ENCODE measurements around the gene SLC24A4.

Gene SLC24A4

DNA sequence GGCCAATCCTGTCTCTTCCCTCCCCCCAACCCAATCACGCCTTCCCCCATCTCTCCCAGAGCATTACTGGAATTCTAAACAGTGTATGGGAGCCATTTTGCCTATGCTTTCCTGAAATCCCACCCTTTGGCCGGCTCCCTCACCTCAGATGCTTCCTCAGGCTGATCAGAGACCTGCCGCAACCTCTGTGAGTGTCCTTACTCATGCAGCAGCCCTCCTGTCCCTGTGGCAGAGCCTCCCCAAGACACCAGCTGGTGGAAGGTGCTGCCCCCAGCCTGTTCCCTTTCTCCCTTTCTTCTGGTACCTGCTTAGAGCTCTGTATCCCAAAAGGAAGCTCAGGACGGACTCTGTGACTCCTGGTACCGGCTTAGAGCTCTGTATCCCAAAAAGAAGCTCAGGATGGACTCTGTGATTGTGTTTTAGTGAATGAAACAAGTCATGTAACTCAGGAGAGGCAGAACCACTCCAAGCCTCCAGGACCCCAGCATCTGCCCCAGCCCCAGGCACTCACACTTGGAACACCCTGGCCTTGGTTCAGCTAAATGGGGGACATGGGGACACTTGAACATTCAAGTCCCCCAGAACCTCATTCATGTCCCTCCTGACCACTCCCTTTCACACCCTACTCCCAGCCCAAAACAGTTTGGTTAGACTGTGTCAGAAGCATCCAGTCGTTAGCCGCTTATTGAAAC lies 161.3 kb downstream of the SLC24A4 start:
- DNase-seq = no peak

DNA sequence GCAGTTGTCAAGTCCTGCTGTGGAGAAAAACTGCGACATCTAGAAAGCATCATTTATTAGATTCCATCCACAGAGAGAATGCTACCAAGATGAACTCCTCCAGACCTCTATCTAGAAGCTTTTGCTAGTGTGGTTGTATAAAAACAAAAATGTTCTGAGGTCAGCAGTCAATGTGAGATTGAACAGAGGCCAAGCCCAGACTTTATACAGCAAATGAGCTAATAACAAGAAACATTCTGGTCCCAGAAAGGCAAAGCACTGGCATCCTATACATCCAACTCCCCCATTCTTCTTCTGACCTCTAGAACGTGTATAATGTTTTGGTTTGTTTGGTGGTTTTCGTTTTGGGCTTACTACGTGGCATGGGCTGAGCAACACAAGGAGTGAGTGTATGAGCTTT lies 163.9 kb downstream of the SLC24A4 start:
- DNase-seq = no peak

DNA sequence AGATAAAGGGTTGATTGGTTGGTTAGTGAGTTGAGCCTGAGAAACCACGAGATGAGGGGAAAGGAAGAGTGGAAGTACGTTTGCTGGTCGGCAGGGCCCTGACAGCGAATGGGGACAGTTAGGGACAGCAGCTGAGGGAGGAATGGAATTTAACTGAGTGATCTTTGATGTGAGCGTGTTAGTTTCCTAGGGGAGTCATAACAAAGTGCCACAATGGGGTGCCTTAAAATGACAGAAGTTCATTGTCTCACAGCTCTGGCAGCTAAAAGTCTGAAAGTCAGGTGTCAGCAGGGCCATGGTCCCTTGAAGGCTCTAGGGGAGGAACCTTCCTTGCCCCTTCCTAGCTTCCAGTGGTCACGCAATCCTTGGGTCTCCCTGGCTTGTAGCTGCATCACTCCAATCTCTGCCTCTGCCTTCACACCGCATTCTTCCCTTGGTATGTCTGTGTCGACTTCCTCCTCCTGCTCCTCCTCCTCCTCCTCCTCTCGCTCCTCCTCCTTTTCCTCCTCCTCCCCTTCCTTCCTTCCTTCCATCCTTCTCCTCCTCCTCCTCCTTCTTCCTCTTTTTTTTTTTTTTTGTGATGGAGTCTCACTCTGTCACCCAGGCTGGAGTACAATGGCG lies 164.7 kb downstream of the SLC24A4 start:
- DNase-seq = no peak

DNA sequence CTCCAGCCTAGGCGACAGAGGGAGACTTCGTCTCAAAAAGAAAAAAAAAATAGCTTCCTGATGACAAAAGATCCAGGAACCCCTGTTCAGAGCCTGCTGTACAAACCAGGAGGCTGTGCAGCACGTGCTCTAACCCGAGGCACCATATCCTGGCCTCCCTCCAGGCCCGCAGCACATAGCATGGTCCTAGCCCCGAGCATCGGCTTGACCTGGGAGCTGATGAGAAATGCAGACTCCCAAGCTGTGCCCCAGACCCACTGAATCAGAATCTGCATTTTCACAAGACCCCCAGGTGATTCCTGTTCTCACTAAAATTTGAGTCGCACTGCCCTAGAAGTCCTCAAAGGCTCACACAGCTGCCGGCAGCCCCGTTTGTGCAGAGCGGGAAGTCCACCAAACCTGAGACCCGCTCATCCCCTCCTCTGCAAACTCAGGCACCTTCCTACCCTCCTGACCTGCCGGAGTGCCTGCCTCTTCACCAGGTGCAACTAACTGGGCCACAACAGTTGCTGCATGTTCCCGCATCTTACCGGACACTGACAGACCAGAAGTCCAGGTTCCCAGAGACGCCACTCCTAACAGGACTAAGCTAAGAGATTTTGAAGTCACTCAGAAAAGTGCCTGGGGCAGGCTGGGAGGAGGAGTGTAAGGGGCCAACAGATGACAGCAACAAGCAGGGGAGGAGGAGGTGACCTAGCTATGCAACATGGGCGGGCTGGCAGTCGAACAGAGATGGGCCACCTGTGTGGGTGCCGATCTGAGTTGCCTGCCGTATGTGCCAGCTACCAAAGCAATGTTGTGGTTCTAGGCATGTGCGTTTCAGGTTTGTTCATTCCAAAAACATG lies 166.7 kb downstream of the SLC24A4 start:
- no peak for DNase-seq

DNA sequence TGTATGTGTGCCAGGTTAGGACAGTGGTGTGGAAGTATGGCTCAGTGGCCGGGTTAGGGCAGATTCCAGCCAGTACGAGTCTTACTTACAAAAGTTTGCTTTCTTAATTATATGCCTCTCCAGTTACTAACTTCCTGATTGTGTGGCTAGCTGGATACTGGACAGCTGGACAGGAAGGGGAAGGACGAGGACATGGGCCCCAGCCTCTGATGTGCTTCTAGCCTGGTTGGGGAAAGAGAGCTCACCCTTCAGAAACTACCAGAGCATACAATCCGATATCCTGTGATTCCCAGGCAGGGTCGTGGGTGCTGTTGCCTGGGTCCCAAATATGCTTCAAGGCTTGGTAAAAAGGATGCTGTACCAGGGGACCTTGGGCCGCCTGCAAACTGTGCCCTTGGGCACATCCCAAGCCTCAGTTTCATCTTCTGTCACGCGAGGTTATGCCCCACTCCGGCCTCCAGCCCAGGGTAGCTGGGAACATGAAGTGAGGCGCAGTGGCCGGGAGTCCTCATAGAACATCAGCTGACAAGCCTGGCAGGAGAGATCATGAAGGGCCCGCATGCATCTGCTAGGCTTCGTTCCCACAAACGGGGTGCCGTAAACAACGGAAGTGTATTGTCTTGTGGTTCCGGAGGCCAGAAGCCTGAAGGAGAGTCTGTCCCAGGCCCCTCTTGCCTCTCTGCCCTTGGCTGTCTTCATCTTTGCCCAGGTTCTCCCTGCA lies 167.4 kb downstream of the SLC24A4 start:
- DNase-seq = no peak

DNA sequence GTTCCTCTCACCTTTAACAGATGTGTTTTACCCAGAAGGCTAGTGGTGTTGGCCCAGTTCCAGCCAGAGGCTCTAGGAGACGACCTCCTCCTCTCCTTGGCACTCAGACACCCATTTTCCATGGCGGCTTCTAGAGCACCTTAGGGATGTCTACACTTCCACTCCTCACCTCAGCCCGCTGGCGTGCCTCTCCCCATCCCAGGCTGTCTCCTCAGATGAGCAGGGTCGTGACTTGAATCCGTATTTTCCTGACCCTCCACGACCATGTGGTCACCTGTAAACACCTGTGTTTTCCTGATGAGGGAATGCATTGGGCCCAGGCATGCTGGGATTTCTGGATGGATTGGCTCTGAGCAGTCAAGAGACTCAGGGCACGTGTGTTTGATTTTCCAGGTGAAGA lies 168.8 kb downstream of the SLC24A4 start:
- no peak for DNase-seq

DNA sequence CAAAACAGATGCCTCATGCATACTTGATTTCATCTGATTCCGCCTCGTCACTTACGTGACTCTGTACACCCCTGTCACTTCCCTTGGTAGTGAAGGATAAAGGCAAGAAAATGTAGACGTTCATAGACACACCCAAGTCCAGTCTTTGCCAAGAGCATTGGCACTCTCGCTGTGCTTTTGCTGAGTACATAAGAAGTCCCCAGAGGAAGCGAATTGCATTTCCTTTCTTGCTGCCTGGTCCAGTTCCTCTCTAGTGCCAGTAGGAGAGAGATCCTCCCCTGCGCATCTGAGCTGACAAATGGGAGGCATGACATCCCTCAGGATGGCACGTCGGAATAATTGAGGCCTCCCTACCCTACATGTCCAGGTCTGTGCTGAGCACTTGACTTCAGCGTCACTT lies 169.3 kb downstream of the SLC24A4 start:
- no peak for DNase-seq

DNA sequence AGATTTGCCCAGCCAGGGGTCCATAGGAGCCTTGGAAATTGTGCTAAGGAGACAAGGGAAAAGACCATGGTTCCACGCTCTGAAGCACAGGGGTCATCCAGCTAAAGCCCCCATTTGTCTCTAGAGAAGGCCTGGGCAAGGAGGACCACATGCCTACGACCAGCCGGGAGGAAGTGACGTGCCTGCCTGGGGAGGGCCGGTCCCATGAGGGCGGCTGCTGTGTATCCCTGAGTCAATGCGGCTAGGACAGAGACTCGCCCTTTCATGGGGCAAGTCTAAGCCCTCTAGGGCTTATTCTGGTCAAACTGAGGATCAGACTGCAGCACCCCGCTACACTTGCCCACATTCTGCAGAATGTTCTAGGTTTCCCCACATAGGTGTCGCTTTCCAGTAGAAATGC lies 170.1 kb downstream of the SLC24A4 start:
- no peak for DNase-seq

DNA sequence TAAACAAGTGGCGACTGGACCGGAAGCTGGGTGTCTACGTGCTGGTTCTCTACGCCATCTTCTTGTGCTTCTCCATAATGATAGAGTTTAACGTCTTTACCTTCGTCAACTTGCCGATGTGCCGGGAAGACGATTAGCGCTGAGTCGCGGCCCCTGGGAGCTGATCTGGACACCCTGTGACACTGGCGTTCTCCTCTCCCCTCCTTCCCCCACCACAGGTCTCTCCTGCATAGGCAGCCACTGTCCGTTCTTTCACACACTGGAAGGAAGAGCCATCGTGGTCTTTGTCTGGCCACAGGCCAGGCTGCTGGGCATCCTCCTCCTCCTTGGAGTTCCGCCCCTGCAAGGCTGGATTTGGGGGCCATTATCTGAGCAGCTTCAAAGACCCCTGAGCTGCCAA lies 170.5 kb downstream of the SLC24A4 start:
- DNase-seq = no peak

DNA sequence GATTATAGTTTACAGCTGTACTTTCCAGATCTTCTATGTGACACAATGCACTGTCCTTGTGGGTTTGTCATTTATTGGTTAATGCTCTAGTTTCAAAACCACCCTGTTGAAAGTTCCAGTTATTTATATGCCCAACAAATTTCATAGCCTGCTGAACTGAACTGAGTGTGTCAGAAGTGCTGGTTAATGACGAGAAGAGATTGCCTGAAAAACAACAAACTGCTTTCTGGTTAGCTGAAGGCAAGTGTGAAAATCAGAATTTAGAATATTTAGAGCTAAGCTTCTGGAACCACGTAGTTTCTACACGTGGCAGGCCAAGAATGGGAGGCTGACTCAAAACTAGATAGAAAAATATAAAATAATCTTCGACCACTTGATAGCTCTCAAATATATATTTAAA lies 171.5 kb downstream of the SLC24A4 start:
- no peak for DNase-seq

DNA sequence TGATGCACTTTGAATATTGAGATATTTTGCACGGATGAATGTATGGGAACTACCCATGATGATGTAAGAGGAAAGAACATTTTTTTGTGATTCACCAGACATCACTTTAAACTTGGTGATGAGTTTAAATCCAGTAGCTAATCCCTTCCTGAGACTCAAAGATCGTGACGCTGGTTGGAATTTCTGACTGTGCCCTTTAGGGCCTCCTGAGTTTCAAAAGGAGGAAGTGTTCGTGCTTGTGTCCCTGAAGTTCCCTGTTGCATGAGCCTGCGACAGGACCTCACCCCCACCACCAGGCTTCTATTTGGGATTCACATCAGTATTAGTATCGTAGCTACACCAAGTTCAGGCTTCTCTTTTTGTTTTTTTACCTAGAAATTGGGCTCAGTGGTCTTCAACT lies 172.1 kb downstream of the SLC24A4 start:
- no peak for DNase-seq

DNA sequence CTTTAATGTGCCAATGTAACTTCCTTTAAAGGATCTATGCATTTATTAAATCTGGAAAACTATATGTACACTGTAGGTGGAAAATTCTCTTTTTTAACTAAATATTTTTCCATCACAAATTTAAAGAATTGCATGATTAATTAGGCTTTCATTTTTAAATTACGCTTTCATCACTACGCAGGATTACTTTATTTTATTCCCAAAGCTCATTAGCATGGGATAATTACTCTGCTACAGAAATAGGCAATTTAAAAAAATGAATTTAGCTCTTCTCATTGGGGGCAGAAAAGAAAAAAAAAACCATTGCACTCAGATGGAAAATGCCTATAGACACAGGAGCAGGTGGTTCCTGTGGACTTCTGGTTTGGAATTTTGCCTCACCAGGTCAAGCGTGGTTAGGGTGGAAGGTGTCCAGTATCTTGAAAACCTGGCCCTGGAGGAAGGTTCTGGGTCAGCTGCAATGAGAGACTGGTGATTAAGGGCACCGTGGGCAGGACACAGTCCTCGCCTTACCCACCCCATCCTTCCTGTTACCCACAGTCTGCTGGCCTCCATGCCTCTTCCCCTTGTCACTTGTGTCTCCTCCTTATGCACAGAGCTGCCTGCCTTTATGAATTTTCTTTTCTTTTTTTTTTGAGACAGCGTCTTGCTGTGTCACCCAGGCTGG lies 173.4 kb downstream of the SLC24A4 start:
- DNase-seq = no peak

DNA sequence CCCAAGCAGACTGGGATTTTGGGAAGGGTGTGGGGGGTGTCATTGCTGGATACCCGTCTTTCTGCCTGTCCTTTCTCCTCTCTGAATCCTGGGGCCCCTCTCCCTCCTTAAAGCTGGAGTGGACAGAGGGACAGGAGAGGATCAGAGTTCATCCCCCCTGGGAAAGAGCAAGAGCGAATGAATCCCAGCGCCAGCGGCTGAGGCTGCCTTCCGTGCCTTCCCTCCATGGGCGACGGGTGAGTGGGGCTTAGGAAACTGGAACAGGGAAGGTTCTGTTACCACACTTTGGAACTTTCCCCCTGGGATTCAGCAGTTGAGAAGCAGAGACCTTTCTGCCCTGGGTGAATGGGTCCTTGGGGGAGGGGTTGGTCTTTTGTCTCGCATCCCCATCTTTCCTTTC lies 174.4 kb downstream of the SLC24A4 start:
- DNase-seq = no peak

DNA sequence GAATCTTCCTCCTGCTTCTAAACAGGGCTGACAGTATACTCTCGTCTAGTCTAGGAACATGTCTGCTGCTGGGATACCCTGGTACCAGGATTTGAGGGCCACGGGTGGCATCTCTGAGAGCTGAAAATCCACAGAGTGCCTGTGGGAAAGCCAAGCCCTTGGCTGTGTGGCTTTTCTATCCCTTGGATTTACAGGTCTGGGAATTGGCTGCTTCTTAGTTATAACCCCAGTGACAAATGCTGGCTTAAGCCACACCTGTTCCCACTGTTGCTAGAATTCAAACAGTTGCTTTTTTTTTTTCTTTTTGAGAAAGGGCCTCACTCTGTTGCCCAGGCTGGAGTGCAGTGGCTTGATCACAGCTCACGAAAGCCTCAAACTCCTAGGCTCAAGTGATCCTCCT lies 176.3 kb downstream of the SLC24A4 start:
- DNase-seq = no peak

DNA sequence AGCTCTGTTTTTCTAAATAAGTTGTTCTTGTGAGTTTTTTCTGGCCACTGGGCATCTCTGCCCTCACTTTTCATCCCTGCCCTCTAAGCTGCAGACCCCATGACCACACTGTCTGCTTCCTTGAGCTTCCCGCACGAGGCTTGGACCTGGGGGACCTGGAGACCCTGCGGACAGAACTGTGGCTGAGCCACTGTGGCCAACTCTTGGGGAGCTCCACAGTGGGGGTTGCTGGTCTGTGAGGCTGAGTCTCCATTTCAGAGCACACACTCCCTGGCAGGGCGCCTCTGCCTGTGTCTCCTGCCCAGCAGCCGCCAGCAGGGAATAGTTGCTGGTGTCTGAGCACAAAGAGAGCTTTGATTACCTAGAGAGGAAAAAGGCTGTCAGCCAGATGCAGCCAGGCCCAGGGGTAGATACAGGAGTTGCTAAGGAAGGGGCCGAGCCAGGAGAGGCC lies 177.6 kb downstream of the SLC24A4 start:
- DNase-seq = no peak

DNA sequence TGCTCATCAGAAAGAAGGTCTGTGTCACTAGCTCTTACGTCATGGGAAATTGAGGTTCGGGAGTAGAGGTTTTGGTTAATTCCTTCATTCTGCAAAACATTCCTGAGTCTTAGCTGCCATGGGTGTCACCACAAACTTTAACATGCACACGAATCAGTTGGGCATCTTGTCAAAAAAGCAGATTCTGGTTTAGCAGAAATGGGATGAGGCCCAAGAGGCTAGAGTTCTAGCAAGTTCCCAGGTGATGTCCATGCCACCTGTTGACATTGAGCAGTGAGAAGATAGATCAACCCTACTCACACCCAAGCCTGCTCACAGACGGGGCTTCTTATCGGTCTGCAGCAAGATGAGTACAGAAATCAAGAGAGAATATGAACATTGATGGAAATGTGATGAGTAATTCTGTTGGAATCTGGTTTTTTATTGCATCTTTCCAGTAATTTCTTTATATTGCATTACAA lies 179.0 kb downstream of the SLC24A4 start:
- DNase-seq = no peak

DNA sequence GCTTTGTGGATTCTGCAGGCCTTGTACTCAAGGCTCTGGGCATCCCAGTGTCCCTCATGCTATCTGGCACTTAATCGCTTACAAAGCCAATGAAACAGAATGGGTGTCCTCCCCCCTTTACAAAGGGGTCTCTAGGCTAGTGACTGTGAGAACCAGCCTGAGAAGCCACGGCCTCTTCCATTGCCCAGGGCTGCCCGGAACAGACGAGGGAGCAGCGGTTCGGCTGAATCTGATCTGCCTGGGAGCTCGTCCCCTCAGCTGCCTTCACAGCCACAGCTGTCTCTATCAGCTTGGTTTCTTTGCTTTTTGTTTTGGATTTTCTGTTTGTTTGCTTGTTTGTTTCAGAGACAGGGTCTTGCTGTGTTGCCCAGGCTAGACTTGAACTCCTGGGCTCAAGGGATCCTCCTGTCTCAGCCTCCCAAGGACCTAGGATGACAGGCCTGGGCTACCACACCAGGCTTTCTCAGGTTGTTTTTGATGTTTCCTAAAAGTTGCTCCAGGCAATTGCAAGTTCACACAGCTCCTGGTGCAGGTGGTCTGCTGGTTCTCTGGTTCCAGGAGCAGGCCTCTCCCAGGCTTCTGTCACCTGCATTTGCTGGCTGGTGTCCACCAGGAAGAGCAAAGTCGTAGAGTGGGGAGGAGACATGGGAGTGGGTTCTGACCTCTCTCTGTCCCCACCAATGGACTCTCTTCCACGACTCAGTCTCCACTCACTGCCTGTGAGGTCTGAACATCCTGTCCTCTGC lies 179.7 kb downstream of the SLC24A4 start:
- DNase-seq = no peak

DNA sequence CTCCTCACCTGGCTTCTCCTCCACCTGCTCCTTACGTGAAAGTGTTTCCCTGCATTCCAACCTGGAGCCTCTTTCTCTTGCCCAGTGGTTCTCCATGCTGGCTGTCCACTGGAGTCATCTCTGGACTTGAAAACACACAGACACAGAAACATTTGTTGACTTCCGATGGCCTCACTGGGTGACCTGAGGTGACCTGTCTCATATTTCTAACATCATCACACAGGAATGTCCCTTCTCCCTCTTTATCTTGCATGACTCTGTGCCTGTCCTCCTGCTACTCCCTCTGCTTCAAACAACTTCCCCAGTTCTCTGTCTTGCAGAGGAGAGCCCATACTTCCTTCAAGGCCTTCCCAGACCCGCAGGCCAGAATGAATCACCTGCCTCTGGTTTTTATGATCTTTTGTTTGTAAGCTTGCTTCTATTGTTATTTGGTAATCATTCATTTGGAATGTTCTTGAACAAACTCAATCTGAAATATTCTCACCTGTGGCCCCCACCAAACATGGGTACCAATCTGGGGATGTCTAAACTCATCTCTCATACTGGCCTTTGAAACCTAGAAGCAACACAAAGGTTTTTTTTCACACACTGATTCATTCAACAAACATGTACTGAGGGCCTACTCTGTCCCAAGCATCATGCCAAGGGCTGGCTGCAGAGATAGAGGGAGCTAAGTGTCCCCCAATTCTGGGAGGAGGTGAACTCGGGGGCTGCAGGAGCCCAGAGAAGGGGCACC lies 181.0 kb downstream of the SLC24A4 start:
- DNase-seq = no peak

DNA sequence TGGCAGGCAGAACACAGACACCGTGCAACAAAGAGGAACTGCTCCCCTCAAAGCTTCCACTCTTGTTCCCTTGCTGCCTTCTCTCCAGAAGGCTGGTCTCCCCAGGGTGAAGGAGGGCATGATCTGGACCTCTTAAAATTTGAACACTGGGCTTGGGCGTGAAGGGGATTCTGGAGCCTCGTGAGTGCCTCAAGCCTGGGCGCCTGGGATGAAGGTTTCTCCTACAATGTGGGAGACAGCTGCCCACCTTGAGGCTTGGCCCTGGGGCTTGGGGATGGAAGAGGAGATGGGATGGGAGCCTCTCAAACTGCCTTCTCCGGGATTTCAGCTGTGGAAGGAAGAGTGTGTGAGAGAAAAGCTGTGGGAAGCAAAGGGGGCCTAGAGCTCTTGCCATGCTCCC lies 182.9 kb downstream of the SLC24A4 start:
- DNase-seq = no peak

DNA sequence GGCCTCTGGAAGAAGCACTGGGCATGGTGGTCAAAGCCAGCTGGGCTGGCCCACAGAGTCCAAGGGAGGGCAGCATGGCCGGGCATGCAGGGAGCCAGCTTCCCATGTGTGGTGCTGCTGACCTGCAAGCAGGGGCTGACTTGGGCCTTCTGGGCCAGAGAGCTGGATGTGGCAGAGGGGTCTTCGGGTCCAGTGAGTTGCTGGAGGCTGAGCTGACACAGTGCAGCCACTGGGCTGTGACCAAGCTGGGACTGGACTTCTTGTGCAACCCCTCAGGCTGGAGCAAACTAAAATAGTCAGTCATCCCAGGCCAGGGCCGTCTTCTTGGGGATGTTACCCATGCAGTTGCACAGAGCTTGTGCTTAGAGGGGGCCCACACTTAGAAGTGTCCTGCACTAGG lies 183.3 kb downstream of the SLC24A4 start:
- DNase-seq = no peak

DNA sequence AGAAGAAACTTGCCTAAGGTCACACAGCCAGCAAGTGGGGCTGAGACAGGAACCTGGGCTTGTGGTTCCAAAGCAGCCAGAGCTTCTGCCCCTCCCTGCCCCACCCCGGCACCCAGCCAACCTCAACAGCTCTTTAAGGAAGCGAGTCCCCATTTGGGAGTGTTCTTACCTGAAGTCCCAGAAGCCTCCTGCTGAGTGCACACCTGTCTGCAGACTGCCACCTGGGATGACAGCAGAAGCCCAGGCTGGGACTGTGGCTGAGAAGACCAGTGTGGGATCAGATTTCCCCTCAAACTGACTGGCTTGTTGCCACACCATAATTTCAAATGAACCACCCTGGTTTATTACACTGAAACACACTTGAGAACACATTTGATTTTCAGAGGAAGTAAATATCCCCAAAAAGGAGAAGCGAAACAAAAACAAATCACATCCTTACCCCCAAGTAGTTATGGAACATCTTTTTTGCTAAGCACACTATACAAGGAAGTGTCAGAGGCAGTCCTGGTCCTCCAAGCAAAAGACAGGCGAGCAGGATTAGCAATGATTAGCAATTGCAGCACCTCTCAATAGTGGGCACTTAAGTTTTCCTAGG lies 184.3 kb downstream of the SLC24A4 start:
- no peak for DNase-seq
